Osteocyte (in vitro differentiated cells): ENCODE results near the gene MDGA2. TPM values are rescaled to one million over a fixed set of nuclear protein-coding genes. Genes with fewer than 3 reads are reported as not detected.

Experiments
- DNase-seq: peaks from one replicate; pipeline ENCODE4 v3.0.0; 2021; ENCODE audit warnings: mixed read lengths; ENCODE audit not compliant: unreplicated experiment; ENCODE audit errors: extremely low spot score
- H3K27ac Mint-ChIP-seq: one replicate; pipeline ENCODE4 v1.8.0; 2021; ENCODE audit warnings: mild to moderate bottlenecking, mixed read lengths; ENCODE audit not compliant: unreplicated experiment
- H3K27me3 Mint-ChIP-seq: one replicate; pipeline ENCODE4 v1.8.0; 2021; ENCODE audit warnings: mixed read lengths; ENCODE audit not compliant: unreplicated experiment
- H3K36me3 Mint-ChIP-seq: one replicate; pipeline ENCODE4 v1.8.0; 2021; ENCODE audit warnings: mixed read lengths; ENCODE audit not compliant: unreplicated experiment
- H3K4me1 Mint-ChIP-seq: one replicate; pipeline ENCODE4 v1.8.0; 2021; ENCODE audit warnings: mixed read lengths; ENCODE audit not compliant: unreplicated experiment
- H3K4me3 Mint-ChIP-seq: one replicate; pipeline ENCODE4 v1.8.0; 2021; ENCODE audit warnings: mild to moderate bottlenecking, moderate library complexity, mixed read lengths; ENCODE audit not compliant: unreplicated experiment
- H3K9me3 Mint-ChIP-seq: one replicate; pipeline ENCODE4 v1.8.0; 2021; ENCODE audit warnings: mixed read lengths; ENCODE audit not compliant: unreplicated experiment
- CTCF ChIP-seq: fragments of 200-600 bp; sonication (generic); IDR thresholded peaks from 2 replicates; pipeline ENCODE4 v1.5.0; 2021; ENCODE audit warnings: antibody characterized with exemption, mild to moderate bottlenecking, moderate library complexity
- total RNA-seq: library from RNA; stranded (reverse); gene quantifications from 2 replicates; pipeline ENCODE4 v1.2.1, GENCODE V29; 2021

MDGA2 gene
- total RNA-seq, 1 donor from 2014 or later: 0.19 TPM

- Mint-ChIP-seq H3K9me3 (peaks cover 3% of the 10 kb centered on the region), H3K27me3 (peaks cover 12% of the 10 kb centered on the region), H3K36me3 (no peaks in the 10 kb centered on the region), H3K4me3 (no peak overlapping the region), H3K27ac (no peak overlapping the region), H3K4me1 (peaks cover 7% of the 10 kb centered on the region)
- TF ChIP-seq CTCF: no peak
- DNase-seq: no peak
These were observed 464.1 kb downstream of the MDGA2 start for GRCh38 chr14:47211263-47211662.

- no peak overlapping the region for H3K27ac Mint-ChIP-seq
- peaks cover 7% of the 10 kb centered on the region for H3K4me1 Mint-ChIP-seq
- H3K27me3 Mint-ChIP-seq: peaks cover 9% of the 10 kb centered on the region
- H3K9me3 Mint-ChIP-seq: peaks cover 3% of the 10 kb centered on the region
- no peak for TF ChIP-seq CTCF
- DNase-seq: no peak
- peaks cover under 1% of the 10 kb centered on the region for H3K36me3 Mint-ChIP-seq
- no peak overlapping the region for H3K4me3 Mint-ChIP-seq
These were observed 465.3 kb downstream of the MDGA2 start for GRCh38 chr14:47210099-47210498.

- Mint-ChIP-seq H3K9me3 (no peaks in the 10 kb centered on the region), H3K36me3 (peaks cover 1% of the 10 kb centered on the region), H3K4me1 (peaks cover 7% of the 10 kb centered on the region), H3K4me3 (no peak overlapping the region), H3K27ac (no peak overlapping the region), H3K27me3 (peaks cover 6% of the 10 kb centered on the region)
- no peak for TF ChIP-seq CTCF
- no peak for DNase-seq
These were observed 467.0 kb downstream of the MDGA2 start for GRCh38 chr14:47208434-47208833.

DNA sequence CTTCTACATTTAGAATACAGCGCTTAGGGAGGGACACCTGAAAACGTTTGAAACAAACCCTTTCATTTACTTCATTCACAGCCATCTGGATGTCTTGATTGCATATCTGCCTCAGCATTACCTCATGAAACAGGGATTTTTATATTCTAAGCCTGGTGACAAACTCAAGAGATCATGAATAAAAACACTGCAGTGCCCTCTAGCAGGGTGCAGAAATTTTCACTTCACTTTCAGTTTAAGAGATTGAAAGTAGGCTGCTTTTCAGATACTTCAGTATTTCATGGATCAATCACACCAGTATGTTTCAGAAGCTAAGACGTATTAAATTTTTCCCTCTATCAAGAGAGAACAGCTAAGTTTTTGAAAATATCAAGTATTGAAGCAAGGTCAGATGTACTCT lies 467.8 kb downstream of the MDGA2 start:
- no peaks in the 10 kb centered on the region for H3K9me3 Mint-ChIP-seq
- peak; percentile 53 for TF ChIP-seq CTCF
- H3K27me3 Mint-ChIP-seq: peaks cover 6% of the 10 kb centered on the region
- peaks cover 7% of the 10 kb centered on the region for H3K4me1 Mint-ChIP-seq
- H3K27ac Mint-ChIP-seq: no peak overlapping the region
- DNase-seq: no peak
- peaks cover 1% of the 10 kb centered on the region for H3K36me3 Mint-ChIP-seq
- no peak overlapping the region for H3K4me3 Mint-ChIP-seq

DNA sequence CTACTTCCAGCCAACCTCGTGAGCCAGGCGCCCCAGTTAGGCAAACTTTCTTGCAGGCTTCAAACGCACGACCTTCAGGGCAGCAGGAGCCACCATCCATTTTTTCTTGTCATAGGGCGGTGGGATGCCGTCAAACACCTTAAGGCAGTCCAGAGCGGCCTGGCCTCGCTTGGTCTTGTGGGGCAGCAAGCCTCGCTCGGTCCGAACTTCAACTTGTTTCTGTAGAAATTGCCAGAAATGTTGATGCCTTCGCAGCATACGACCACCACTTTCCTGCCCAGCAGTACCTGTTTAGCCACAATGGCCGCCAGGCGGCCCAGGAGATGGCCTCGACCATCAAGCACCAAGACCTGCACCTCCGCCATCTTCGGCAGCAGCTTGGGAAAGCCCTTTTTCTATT lies 474.7 kb downstream of the MDGA2 start:
- H3K4me3 Mint-ChIP-seq: no peak overlapping the region
- peaks cover 1% of the 10 kb centered on the region for H3K36me3 Mint-ChIP-seq
- no peak for DNase-seq
- TF ChIP-seq CTCF: no peak
- no peaks in the 10 kb centered on the region for H3K4me1 Mint-ChIP-seq
- H3K27ac Mint-ChIP-seq: no peak overlapping the region
- no peaks in the 10 kb centered on the region for H3K9me3 Mint-ChIP-seq
- no peaks in the 10 kb centered on the region for H3K27me3 Mint-ChIP-seq
